ENCODE results near the gene TACR2. TPM values are rescaled to one million over a fixed set of nuclear protein-coding genes. Genes with fewer than 3 reads are reported as not detected.
A peak's percentile ranks its signal among the peaks of the same experiment; 100 is the strongest.
"Not testable (repeated sequence)": the region's sequence is repeated elsewhere in the genome, so short reads cannot be mapped to it uniquely, and the experiment has no call there.

Gene TACR2
- total RNA-seq, 2 experiments from 2014 or later = not detected

DNA sequence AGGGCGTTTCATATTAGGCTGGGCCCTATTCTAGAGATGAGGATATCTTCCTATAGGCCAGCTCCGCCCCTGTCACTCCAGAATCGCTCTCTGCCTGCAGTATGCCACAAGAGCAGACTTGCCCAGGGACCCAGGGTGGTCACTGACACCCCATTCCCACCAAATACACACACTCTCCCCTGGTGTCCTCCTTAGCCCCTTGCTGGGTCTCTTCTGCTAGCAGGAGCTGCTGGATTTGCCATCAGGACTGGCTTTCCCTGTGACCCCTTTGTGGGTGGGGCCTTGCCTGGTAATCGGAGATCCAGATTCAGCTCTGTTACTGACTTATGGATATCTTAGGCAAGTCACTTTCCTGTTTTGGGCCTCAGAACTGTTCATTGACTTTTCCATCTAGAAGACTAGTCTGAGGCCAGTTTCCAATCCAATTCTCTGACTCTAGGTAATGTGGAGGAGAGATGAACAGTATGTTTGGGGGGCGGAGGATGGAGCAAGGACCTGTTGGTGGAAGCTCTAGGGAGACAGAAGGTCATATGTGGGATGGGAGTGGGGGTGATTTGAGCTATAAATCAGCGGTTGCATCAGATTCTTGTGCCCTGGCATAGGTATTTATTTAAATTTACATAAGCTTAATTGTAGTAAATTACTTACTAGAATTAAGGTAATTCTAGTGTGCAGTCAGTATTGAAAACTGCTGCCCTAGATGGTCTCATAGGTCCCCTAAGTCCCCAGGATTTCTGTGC is 36.1 kb upstream of the TACR2 start:
- H3K4me1 ChIP-seq (ENCODE audit: insufficient read depth, low read length) = peaks cover 33% of the 10 kb centered on the region
- H3K27me3 ChIP-seq (ENCODE audit: control insufficient read depth in 1 of 2, insufficient read depth in 2 of 2, low read length in 2 of 2) = no peaks in the 10 kb centered on the region
- peaks cover 27% of the 10 kb centered on the region for H3K4me1 Mint-ChIP-seq (ENCODE audit: low read depth)
- H3K27me3 Mint-ChIP-seq = no peaks in the 10 kb centered on the region
- CTCF ChIA-PET = interaction anchor here (0.8 to 2.1 kb wide), 3 partner anchors 13 to 45 kb away, joined by 3 to 10 read pairs (median 3); no protein-coding TSS in a partner anchor
- no peak overlapping the region for H3K4me3 ChIP-seq (ENCODE audit: low read length)
- intact Hi-C loops (cut with DNase I, micrococcal nuclease) = no loop called here
- no peaks in the 10 kb centered on the region for H3K36me3 ChIP-seq (ENCODE audit: insufficient read depth, low read length)
- H3K4me3 Mint-ChIP-seq = peak overlapping the region; percentile 80
- no peak overlapping the region for H3K27ac Mint-ChIP-seq
- POLR2A ChIA-PET = no interaction called here
- no peaks in the 10 kb centered on the region for H3K9me3 Mint-ChIP-seq
- no peaks in the 10 kb centered on the region for H3K9me3 ChIP-seq (ENCODE audit: control insufficient read depth in 1 of 2, insufficient read depth in 1 of 2, low read length in 2 of 2)
- DNase-seq (no peak), ATAC-seq (ENCODE audit: poor library complexity) (no peak)
- TF ChIP-seq, protein P1, sequence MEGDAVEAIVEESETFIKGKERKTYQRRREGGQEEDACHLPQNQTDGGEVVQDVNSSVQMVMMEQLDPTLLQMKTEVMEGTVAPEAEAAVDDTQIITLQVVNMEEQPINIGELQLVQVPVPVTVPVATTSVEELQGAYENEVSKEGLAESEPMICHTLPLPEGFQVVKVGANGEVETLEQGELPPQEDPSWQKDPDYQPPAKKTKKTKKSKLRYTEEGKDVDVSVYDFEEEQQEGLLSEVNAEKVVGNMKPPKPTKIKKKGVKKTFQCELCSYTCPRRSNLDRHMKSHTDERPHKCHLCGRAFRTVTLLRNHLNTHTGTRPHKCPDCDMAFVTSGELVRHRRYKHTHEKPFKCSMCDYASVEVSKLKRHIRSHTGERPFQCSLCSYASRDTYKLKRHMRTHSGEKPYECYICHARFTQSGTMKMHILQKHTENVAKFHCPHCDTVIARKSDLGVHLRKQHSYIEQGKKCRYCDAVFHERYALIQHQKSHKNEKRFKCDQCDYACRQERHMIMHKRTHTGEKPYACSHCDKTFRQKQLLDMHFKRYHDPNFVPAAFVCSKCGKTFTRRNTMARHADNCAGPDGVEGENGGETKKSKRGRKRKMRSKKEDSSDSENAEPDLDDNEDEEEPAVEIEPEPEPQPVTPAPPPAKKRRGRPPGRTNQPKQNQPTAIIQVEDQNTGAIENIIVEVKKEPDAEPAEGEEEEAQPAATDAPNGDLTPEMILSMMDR (IDR thresholded peaks at IDR 0.05) = no peak
- H3K36me3 Mint-ChIP-seq (ENCODE audit: low read depth) = no peaks in the 10 kb centered on the region
- no peak overlapping the region for H3K27ac ChIP-seq (ENCODE audit: low read depth in 1 of 2, low read length in 2 of 2)

GRCh38 chr10:69451784-69452251 is 35.1 kb upstream of the TACR2 start:
- Mint-ChIP-seq H3K36me3 (ENCODE audit: low read depth) (no peaks in the 10 kb centered on the region), H3K4me3 (peak overlapping the region; percentile 92), H3K9me3 (no peaks in the 10 kb centered on the region), H3K27me3 (no peaks in the 10 kb centered on the region), H3K27ac (no peak overlapping the region), H3K4me1 (ENCODE audit: low read depth) (peaks cover 27% of the 10 kb centered on the region)
- ChIA-PET CTCF (interaction anchor here (1.0 to 2.1 kb wide), 3 partner anchors 12 to 55 kb away, joined by 3 to 10 read pairs (median 3); no protein-coding TSS in a partner anchor), POLR2A (interaction anchor here (1.0 to 1.5 kb wide), 3 partner anchors 26 to 45 kb away, joined by 3 to 5 read pairs (median 3); no protein-coding TSS in a partner anchor)
- peaks cover 33% of the 10 kb centered on the region for H3K4me1 ChIP-seq (ENCODE audit: insufficient read depth, low read length)
- peak overlapping the region; percentile 84 for H3K4me3 ChIP-seq (ENCODE audit: low read length)
- H3K36me3 ChIP-seq (ENCODE audit: insufficient read depth, low read length) = no peaks in the 10 kb centered on the region
- ATAC-seq (ENCODE audit: poor library complexity) (peak; percentile 6), DNase-seq (peak in 6 of 14 experiments; percentile 7 to 38 (median 27))
- no peaks in the 10 kb centered on the region for H3K9me3 ChIP-seq (ENCODE audit: control insufficient read depth in 1 of 2, insufficient read depth in 1 of 2, low read length in 2 of 2)
- H3K27ac ChIP-seq (ENCODE audit: low read depth in 1 of 2, low read length in 2 of 2) = no peak overlapping the region
- intact Hi-C loops (cut with DNase I, micrococcal nuclease) = loop anchor here in 1 of 2 experiments (2.0 kb wide), 1 partner anchor 53 kb away; no protein-coding TSS in a partner anchor
- TF ChIP-seq, protein P1 (IDR thresholded peaks at IDR 0.05) = no peak
- H3K27me3 ChIP-seq (ENCODE audit: control insufficient read depth in 1 of 2, insufficient read depth in 2 of 2, low read length in 2 of 2) = no peaks in the 10 kb centered on the region

- Mint-ChIP-seq H3K36me3 (ENCODE audit: low read depth) (no peaks in the 10 kb centered on the region), H3K27ac (peak within 1 kb of the TSS; percentile 34), H3K4me1 (ENCODE audit: low read depth) (peaks cover 27% of the 10 kb centered on the region), H3K4me3 (peak within 1 kb of the TSS; percentile 92), H3K27me3 (no peaks in the 10 kb centered on the region), H3K9me3 (no peaks in the 10 kb centered on the region)
- Histone ChIP-seq H3K27me3 (ENCODE audit: control insufficient read depth in 1 of 2, insufficient read depth in 2 of 2, low read length in 2 of 2) (no peaks in the 10 kb centered on the region), H3K9me3 (ENCODE audit: control insufficient read depth in 1 of 2, insufficient read depth in 1 of 2, low read length in 2 of 2) (no peaks in the 10 kb centered on the region), H3K36me3 (ENCODE audit: insufficient read depth, low read length) (no peaks in the 10 kb centered on the region), H3K4me1 (ENCODE audit: insufficient read depth, low read length) (peaks cover 33% of the 10 kb centered on the region), H3K4me3 (ENCODE audit: low read length) (peak within 1 kb of the TSS; percentile 84), H3K27ac (ENCODE audit: low read depth in 1 of 2, low read length in 2 of 2) (no peak within 1 kb of the TSS)
- ChIA-PET CTCF (interaction anchor here (0.6 to 2.1 kb wide), 4 partner anchors 24 to 56 kb away, joined by 3 to 10 read pairs (median 4); no protein-coding TSS in a partner anchor), POLR2A (interaction anchor here (1.0 to 1.5 kb wide), 3 partner anchors 26 to 44 kb away, joined by 3 to 5 read pairs (median 3); no protein-coding TSS in a partner anchor)
- peak; percentile 61 to 90 (median 79) for DNase-seq
- ATAC-seq (ENCODE audit: poor library complexity) = peak; percentile 96
- intact Hi-C loops (cut with DNase I, micrococcal nuclease) = loop anchor here in 1 of 2 experiments (2.0 kb wide), 1 partner anchor 54 kb away; no protein-coding TSS in a partner anchor
- TF ChIP-seq, protein P1 (IDR thresholded peaks at IDR 0.05) = no peak
Measured at GRCh38 chr10:69451209-69451783, 34.6 kb upstream of the TACR2 start, which contains the start of gene TSPAN15. TSS of gene TSPAN15 (plus strand) at chr10:69451465. CDS start at chr10:69451595, 130 bp downstream.

- H3K4me3 ChIP-seq (ENCODE audit: low read length); H3K9me3 Mint-ChIP-seq; H3K36me3 Mint-ChIP-seq (ENCODE audit: low read depth); H3K27ac Mint-ChIP-seq; H3K27ac ChIP-seq (ENCODE audit: low read depth in 1 of 2, low read length in 2 of 2); ATAC-seq (ENCODE audit: poor library complexity); H3K9me3 ChIP-seq (ENCODE audit: control insufficient read depth in 1 of 2, insufficient read depth in 1 of 2, low read length in 2 of 2); H3K27me3 ChIP-seq (ENCODE audit: control insufficient read depth in 1 of 2, insufficient read depth in 2 of 2, low read length in 2 of 2); DNase-seq; H3K4me3 Mint-ChIP-seq; H3K36me3 ChIP-seq (ENCODE audit: insufficient read depth, low read length); H3K27me3 Mint-ChIP-seq: not testable (repeated sequence)
- ChIA-PET CTCF (interaction anchor here (0.6 to 2.1 kb wide), 12 partner anchors 15 to 1604 kb away, joined by 3 to 10 read pairs (median 4); no protein-coding TSS in a partner anchor), POLR2A (interaction anchor here (1.0 to 1.1 kb wide), 3 partner anchors 26 to 43 kb away, joined by 3 to 4 read pairs (median 3); no protein-coding TSS in a partner anchor)
- peaks cover 33% of the 10 kb centered on the region for H3K4me1 ChIP-seq (ENCODE audit: insufficient read depth, low read length)
- H3K4me1 Mint-ChIP-seq (ENCODE audit: low read depth) = peaks cover 27% of the 10 kb centered on the region
- intact Hi-C loops (cut with DNase I, micrococcal nuclease) = loop anchor here in 1 of 2 experiments (2.0 kb wide), 1 partner anchor 54 kb away; no protein-coding TSS in a partner anchor
Measured at GRCh38 chr10:69450395-69450794, 33.7 kb upstream of the TACR2 start.
